HG02943 (cell line): ENCODE results near the gene CARNS1.

Experiments
- ATAC-seq: cut with Tn5 transposase; IDR thresholded peaks from one replicate; pipeline ENCODE4 v1.9.1; 2021; ENCODE audit warnings: mild to moderate bottlenecking, low read depth, moderate library complexity; ENCODE audit not compliant: unreplicated experiment

Gene CARNS1

GRCh38 chr11:67407688-67408163 is 7.8 kb upstream of the CARNS1 start:
- no peak for ATAC-seq

GRCh38 chr11:67408437-67409200 is 6.9 kb upstream of the CARNS1 start:
- no peak for ATAC-seq

- ATAC-seq, result no peak
Observed at GRCh38 chr11:67409261-67409666, 6.2 kb upstream of the CARNS1 start.

- no peak for ATAC-seq
Observed at GRCh38 chr11:67409781-67410368, 5.6 kb upstream of the CARNS1 start.

GRCh38 chr11:67410369-67410831 is 5.1 kb upstream of the CARNS1 start:
- ATAC-seq, result no peak

GRCh38 chr11:67410984-67411784 is 4.3 kb upstream of the CARNS1 start:
- no peak for ATAC-seq

GRCh38 chr11:67411785-67412152 is 3.7 kb upstream of the CARNS1 start:
- no peak for ATAC-seq

- ATAC-seq, result no peak
Observed at GRCh38 chr11:67412495-67413179, 2.8 kb upstream of the CARNS1 start.

- ATAC-seq, result no peak
Observed at GRCh38 chr11:67413266-67413849, 2.1 kb upstream of the CARNS1 start.

GRCh38 chr11:67416416-67417335 is 1.2 kb downstream of the CARNS1 start:
- ATAC-seq, result no peak

GRCh38 chr11:67417425-67417824 is 1.9 kb downstream of the CARNS1 start:
- no peak for ATAC-seq

- no peak for ATAC-seq
Observed at GRCh38 chr11:67418476-67419281, 3.2 kb downstream of the CARNS1 start.

GRCh38 chr11:67419325-67420049 is 4.0 kb downstream of the CARNS1 start:
- ATAC-seq, result no peak

- no peak for ATAC-seq
Observed at GRCh38 chr11:67420147-67420645, 4.7 kb downstream of the CARNS1 start.

GRCh38 chr11:67420646-67421429 is 5.4 kb downstream of the CARNS1 start:
- no peak for ATAC-seq

- ATAC-seq, result no peak
Observed at GRCh38 chr11:67421430-67422031, 6.1 kb downstream of the CARNS1 start.
